Omental fat pad (tissue), 4 donors: Measurements from ENCODE around the gene HPN. TPM values are rescaled to one million over a fixed set of nuclear protein-coding genes. Genes with fewer than 3 reads are reported as not detected.

Experiments used
- ATAC-seq: fragments of 150-250 bp; one replicate; pipeline ENCODE4 v1.9.1; 2016; ENCODE audit warnings: mild to moderate bottlenecking, moderate library complexity; ENCODE audit not compliant: low FRiP score
- DNase-seq: peaks from one replicate; pipeline ENCODE4 v3.0.0-alpha.2; 2019; ENCODE audit warnings: low spot score
- total RNA-seq, 4 donors: library from RNA; depleted of rRNA; stranded (reverse); fragments of >200 nt; gene quantifications; one replicate each; pipeline ENCODE4 v1.1.0, GENCODE V29; 2016
- TF ChIP-seq, protein P1 (sequence below), 3 donors: fragments of 450-650 bp; IDR thresholded peaks; one replicate each; pipeline ENCODE4 v1.5.1; 2016 to 2017; ENCODE audit warnings: antibody characterized with exemption in 3 of 3, mild to moderate bottlenecking in 3 of 3, moderate library complexity in 2 of 3

Gene HPN
- total RNA-seq, 4 donors from 2014 or later: 0.95 to 1.4 (median 1.2) TPM

DNA sequence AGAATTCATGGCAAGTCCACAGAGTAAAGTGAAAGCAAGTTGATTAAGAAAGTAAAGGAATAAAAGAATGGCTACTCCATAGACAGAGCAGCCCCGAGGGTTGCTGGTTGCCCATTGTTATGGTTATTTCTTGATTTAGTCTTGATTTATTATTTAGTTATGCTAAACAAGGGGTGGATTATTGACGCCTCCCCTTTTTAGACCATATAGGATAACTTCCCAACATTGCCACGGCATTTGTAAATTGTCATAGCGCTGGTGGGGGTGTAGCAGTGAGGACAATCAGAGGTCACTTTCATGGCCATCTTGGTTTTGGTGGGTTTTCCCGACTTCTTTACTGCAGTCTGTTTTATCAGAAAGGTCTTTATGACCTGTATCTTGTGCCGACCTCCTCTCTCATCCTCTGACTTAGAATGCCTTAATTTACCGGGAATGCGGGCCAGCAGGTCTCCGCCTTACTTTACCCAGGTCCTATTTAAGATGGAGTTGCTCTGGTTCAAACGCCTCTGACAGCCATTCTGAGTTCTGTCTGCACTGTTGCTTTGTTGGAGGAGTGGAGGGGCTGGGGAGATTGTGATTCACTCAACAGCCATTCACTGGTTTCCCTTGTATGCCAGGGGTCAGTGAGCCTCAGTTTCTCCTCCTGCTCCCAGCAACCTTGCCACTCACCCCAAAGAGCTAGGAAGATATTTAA lies 27.6 kb downstream of the HPN start:
- no peak for ATAC-seq
- TF ChIP-seq, protein P1, sequence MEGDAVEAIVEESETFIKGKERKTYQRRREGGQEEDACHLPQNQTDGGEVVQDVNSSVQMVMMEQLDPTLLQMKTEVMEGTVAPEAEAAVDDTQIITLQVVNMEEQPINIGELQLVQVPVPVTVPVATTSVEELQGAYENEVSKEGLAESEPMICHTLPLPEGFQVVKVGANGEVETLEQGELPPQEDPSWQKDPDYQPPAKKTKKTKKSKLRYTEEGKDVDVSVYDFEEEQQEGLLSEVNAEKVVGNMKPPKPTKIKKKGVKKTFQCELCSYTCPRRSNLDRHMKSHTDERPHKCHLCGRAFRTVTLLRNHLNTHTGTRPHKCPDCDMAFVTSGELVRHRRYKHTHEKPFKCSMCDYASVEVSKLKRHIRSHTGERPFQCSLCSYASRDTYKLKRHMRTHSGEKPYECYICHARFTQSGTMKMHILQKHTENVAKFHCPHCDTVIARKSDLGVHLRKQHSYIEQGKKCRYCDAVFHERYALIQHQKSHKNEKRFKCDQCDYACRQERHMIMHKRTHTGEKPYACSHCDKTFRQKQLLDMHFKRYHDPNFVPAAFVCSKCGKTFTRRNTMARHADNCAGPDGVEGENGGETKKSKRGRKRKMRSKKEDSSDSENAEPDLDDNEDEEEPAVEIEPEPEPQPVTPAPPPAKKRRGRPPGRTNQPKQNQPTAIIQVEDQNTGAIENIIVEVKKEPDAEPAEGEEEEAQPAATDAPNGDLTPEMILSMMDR (IDR thresholded peaks at IDR 0.05): no peak
- DNase-seq: no peak

DNA sequence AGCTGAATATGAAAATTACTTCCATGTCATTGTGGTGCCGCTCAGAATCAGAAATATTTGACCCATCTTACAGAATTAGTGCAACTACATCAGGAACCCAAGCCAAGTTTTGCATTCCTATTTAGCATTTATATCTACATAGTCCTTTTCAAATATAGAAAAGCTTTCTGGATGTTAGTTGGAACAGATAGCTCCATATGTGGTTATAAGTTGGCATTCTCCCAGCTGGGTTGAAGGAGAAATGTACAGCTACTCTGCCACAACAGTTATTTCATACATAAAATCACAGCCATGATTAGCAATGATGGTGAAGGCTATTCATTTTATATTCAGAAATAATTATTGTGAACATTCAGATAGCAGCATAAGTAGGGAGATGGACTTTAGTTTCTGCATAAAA lies 28.2 kb downstream of the HPN start:
- TF ChIP-seq, protein P1 (IDR thresholded peaks at IDR 0.05): no peak
- ATAC-seq: no peak
- no peak for DNase-seq

DNA sequence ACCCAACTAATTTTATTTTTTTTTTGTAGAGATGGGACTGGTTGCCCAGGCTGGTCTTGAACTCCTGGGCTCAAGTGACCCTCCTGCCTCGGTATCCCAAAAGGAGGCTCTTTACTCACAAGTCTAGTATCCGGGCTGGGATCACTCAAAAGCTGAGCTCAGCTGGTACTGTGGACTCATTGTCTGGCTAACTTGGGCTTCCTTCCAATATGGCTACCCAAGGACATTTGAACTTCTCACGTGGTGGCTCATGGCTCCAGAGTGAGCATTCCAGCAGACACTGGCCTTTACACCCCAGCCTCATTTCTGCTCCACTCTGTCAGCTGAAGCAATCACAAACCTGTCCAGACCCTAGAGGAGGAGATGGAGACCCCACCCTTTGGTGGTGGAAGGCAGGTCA lies 28.9 kb downstream of the HPN start:
- ATAC-seq (no peak), DNase-seq (no peak)
- TF ChIP-seq, protein P1 (IDR thresholded peaks at IDR 0.05): no peak

DNA sequence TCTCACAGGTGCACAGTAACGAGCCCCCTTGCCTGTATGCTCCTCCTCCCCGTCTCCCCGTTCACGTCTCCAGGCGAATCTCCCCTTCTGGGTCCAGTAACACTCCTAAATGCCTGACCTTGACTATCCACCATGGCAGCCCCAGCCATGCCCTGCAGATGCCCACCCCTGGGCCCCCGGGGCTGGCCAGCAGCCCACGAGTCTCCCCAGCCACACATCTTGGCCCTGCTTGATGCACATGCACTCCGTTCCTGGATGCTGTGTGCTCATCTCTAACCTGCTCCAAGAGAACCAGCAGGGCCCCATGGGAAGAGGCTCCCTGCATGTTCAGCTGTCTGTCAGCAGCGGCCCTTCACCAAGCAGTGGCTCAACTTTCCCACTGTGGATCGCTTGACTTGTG lies 32.0 kb downstream of the HPN start:
- DNase-seq (no peak), ATAC-seq (no peak)
- TF ChIP-seq, protein P1 (IDR thresholded peaks at IDR 0.05): no peak

DNA sequence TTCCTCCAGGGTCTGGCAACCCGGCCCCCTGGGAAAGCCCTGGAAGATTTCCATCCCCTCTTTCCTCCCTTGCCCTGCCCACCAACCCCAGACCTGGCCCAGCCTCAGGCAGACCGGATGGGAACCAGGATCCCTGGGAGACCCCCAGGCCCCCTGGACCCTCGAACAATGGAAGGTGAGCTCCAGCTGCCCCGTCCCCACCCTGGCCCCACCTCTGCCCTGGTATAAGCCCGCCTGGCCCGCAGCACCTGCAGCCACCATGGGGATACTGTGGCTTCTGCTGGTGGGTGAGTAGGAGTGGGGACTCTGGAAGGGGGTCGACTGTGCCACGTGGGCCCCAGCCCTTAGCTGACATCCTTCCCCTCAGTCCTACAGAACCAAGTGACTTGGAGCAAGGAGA lies 32.4 kb downstream of the HPN start:
- ATAC-seq (no peak), DNase-seq (no peak)
- TF ChIP-seq, protein P1 (IDR thresholded peaks at IDR 0.05): no peak

DNA sequence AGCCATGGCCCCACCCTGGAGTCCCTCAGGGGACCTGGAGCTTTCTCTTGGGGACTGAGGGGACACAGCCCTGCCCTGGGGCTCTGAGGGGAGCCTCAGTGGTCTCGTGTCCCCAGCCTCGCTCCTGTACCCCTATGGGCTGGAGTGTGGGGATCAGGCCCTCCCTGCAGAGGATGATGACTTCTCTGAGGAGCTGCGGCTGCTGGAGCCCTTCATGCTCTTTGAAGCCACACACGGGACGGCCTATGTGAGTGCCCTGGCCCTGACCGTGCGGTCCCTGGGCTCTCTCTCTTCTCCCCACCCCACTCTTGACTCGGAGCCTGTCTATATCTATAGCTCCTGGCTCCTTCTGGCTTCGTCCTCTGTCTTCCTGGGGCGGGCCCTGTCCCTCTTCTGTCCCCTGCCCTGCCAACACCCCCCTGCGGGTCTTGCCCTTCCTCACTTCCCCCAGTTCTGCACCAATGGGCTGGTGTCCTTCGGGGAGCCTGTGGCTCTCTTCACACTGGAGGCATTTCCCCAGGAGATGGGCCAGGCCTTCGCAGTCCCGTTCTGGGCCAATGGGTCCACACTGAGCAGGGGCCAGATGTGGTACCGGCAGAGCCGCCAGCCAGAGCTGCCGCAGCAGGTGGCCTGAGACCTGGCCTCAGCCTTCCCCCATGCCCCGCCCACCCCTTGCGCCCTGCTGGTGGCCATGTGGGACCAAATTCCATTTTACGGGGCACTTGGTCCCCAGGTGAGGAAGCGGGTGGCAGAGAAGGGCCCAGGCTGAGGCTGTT lies 33.1 kb downstream of the HPN start:
- ATAC-seq (no peak), DNase-seq (no peak)
- TF ChIP-seq, protein P1 (IDR thresholded peaks at IDR 0.05): no peak
